Mesothelial cell of epicardium (in vitro differentiated cells): ENCODE data around the gene SLC22A23. TPM values are rescaled to one million over a fixed set of nuclear protein-coding genes. Genes with fewer than 3 reads are reported as not detected.

Experiments used
- DNase-seq, 2 experiments: peaks; one replicate each; pipeline ENCODE4 v3.0.0; 2021; ENCODE audit warnings: low spot score in 2 of 2; ENCODE audit not compliant: unreplicated experiment in 2 of 2
- H3K27ac Mint-ChIP-seq: 2 replicates; pipeline ENCODE4 v1.8.0; 2021; ENCODE audit warnings: mixed read lengths
- H3K27me3 Mint-ChIP-seq: 2 replicates; pipeline ENCODE4 v1.8.0; 2021; ENCODE audit warnings: low read depth, mixed read lengths
- H3K36me3 Mint-ChIP-seq: 2 replicates; pipeline ENCODE4 v1.8.0; 2021; ENCODE audit warnings: mixed read lengths
- H3K4me1 Mint-ChIP-seq: 2 replicates; pipeline ENCODE4 v1.8.0; 2021; ENCODE audit warnings: mixed read lengths
- H3K4me3 Mint-ChIP-seq: 2 replicates; pipeline ENCODE4 v1.8.0; 2021; ENCODE audit warnings: mild to moderate bottlenecking, moderate library complexity, mixed read lengths
- H3K9me3 Mint-ChIP-seq: 2 replicates; pipeline ENCODE4 v1.8.0; 2021; ENCODE audit warnings: mixed read lengths
- CTCF ChIP-seq: fragments of 200-600 bp; sonication (generic); IDR thresholded peaks from one replicate; pipeline ENCODE4 v1.5.0; 2021; ENCODE audit warnings: antibody characterized with exemption; ENCODE audit not compliant: unreplicated experiment
- total RNA-seq: library from RNA; stranded (reverse); gene quantifications from 3 replicates; pipeline ENCODE4 v1.2.1, GENCODE V29; 2021

The SLC22A23 gene
- total RNA-seq, 1 donor from 2014 or later, result 25.0 TPM

DNA sequence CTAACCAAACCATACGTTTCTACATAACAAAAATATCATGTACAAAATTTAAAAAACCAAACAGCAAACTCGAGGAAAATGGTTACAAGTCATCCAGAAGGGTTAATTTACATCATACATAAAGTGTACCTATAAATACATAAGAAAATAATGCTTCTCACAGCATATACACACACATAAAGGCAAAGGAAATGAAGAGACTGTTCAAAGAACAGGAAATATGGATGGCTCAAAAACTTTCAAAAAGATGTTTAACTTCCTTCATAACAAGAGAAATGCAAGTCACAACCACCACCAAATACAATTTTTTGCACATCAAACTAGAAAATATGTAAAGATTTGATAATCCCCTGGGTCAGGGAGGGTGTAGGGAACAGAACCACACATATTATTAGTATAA lies 7.5 kb downstream of the SLC22A23 start:
- Mint-ChIP-seq H3K27me3 (no peaks in the 10 kb centered on the region), H3K27ac (no peak overlapping the region), H3K36me3 (peaks cover 8% of the 10 kb centered on the region), H3K9me3 (no peaks in the 10 kb centered on the region), H3K4me1 (peaks cover 5% of the 10 kb centered on the region), H3K4me3 (no peak overlapping the region)
- TF ChIP-seq CTCF, result no peak
- DNase-seq, result no peak

- Mint-ChIP-seq H3K9me3 (no peaks in the 10 kb centered on the region), H3K27me3 (no peaks in the 10 kb centered on the region), H3K27ac (no peak overlapping the region), H3K36me3 (peaks cover 8% of the 10 kb centered on the region), H3K4me1 (peaks cover 13% of the 10 kb centered on the region), H3K4me3 (no peak overlapping the region)
- TF ChIP-seq CTCF, result no peak
- no peak for DNase-seq
Measured at GRCh38 chr6:3447005-3447404, 9.8 kb downstream of the SLC22A23 start.

DNA sequence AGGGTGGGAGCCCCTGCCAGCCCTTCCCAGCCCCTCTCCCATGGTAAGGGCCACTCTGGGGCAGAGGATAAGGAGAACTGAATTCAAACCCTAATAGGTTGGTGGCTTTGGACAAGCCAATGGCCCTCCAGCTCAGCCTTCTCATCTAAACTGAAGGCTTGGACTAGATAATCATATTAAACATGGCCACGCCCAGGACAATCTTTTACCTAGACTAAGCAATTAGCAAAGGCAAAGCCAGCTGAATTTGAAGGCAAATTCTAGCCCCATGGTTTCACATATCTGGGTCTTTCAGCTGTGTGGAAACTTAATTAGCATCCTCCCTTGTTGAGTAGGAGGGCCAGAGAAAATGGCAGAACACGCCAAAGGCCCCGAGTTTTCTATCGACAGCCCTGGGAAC lies 10.7 kb downstream of the SLC22A23 start:
- H3K27me3 Mint-ChIP-seq, result no peaks in the 10 kb centered on the region
- H3K9me3 Mint-ChIP-seq, result no peaks in the 10 kb centered on the region
- no peak overlapping the region for H3K27ac Mint-ChIP-seq
- DNase-seq, result no peak
- no peak overlapping the region for H3K4me3 Mint-ChIP-seq
- H3K36me3 Mint-ChIP-seq, result peaks cover 11% of the 10 kb centered on the region
- no peak for TF ChIP-seq CTCF
- peaks cover 13% of the 10 kb centered on the region for H3K4me1 Mint-ChIP-seq

GRCh38 chr6:3444276-3445088 lies 12.4 kb downstream of the SLC22A23 start:
- DNase-seq, result no peak
- Mint-ChIP-seq H3K4me1 (peaks cover 17% of the 10 kb centered on the region), H3K27ac (no peak overlapping the region), H3K4me3 (no peak overlapping the region), H3K36me3 (peaks cover 7% of the 10 kb centered on the region), H3K9me3 (no peaks in the 10 kb centered on the region), H3K27me3 (no peaks in the 10 kb centered on the region)
- no peak for TF ChIP-seq CTCF

DNA sequence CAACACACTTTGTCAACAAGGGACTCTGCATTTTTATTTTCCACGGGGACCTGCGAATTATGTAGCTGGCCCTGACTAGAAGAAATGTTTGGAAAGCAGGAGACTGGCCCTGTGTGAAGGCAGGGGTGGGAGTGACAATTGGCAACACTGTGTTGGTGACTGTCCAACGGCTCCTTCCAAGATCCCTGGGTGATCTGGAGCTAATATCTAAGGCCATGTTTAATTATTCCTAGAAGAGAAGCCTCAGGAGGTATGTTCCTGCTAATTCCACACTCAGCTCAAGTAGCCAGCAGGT lies 13.7 kb downstream of the SLC22A23 start:
- Mint-ChIP-seq H3K36me3 (peaks cover 4% of the 10 kb centered on the region), H3K27ac (peak overlapping the region; percentile 8), H3K4me3 (no peak overlapping the region), H3K27me3 (no peaks in the 10 kb centered on the region), H3K4me1 (peaks cover 29% of the 10 kb centered on the region), H3K9me3 (no peaks in the 10 kb centered on the region)
- TF ChIP-seq CTCF, result no peak
- no peak for DNase-seq
